Esophagus squamous epithelium (tissue), 5 donors: ENCODE data around the gene PPP2R2C. TPM values are rescaled to one million over a fixed set of nuclear protein-coding genes. Genes with fewer than 3 reads are reported as not detected.

Experiments
- DNase-seq: peaks from one replicate; lab custom pipeline; 2025; lab: John Stamatoyannopoulos, UW
- H3K27ac ChIP-seq, 4 donors: fragments of 200-600 bp; sonication (generic); one replicate each; pipeline ENCODE4 v1.5.1; 2016 to 2019; ENCODE audit warnings: mild to moderate bottlenecking in 1 of 4
- H3K27me3 ChIP-seq, 4 donors: fragments of 200-600 bp; sonication (generic); 1 replicate in 3 of 4; 2 replicates in 1 of 4; pipeline versions ENCODE4 v1.5.1 to v1.6.0; 2017 to 2021; ENCODE audit warnings: antibody characterized with exemption in 1 of 4
- H3K36me3 ChIP-seq, 3 donors: fragments of 200-600 bp; sonication (generic); one replicate each; pipeline ENCODE4 v1.5.1; 2016 to 2019
- H3K4me1 ChIP-seq, 3 donors: fragments of 200-600 bp; sonication (generic); one replicate each; pipeline ENCODE4 v1.5.1; 2017 to 2019
- H3K4me3 ChIP-seq, 4 donors: fragments of 200-600 bp; sonication (generic); 1 replicate in 3 of 4; 2 replicates in 1 of 4; pipeline ENCODE4 v1.5.1; 2016 to 2019; ENCODE audit warnings: mild to moderate bottlenecking in 2 of 4, moderate library complexity in 1 of 4
- H3K9me3 ChIP-seq, 3 donors: fragments of 200-600 bp; sonication (generic); one replicate each; pipeline ENCODE4 v1.5.1; 2016 to 2019
- POLR2A ChIP-seq, 4 donors: fragments of 450-650 bp; IDR thresholded peaks; one replicate each; pipeline ENCODE4 v1.6.1; 2017; ENCODE audit warnings: antibody characterized with exemption in 4 of 4, mild to moderate bottlenecking in 4 of 4, moderate library complexity in 3 of 4
- WGBS, 2 donors: methylation state at CpG; one replicate each; pipeline ENCODE4 v1.1.5; 2018; 5-methylcytosine and 5-hydroxymethylcytosine counted together
- intact Hi-C: fragments of 100-400 bp; cut with DNase I; formaldehyde crosslinking; loops from one replicate; pipeline ENCODE4 v1.15.0; 2022
- total RNA-seq, 4 donors: library from RNA; depleted of rRNA; stranded (reverse); fragments of >200 nt; gene quantifications; one replicate each; pipeline ENCODE4 v1.1.0, GENCODE V29; 2016
- TF ChIP-seq, protein P1 (sequence below), 6 experiments: fragments of 450-650 bp in 4 of 6; fragments of 200-600 bp in 2 of 6; sonication (generic) in 2 of 6; IDR thresholded peaks; one replicate each; pipeline ENCODE4 v1.5.1; 2016 to 2019; ENCODE audit warnings: antibody characterized with exemption in 6 of 6, mild to moderate bottlenecking in 4 of 6, moderate library complexity in 4 of 6
- donor health status: DM: yes; HTN: yes; CAD: no.

Gene PPP2R2C
- total RNA-seq, 4 donors from 2014 or later, result 26.9 to 76.3 (median 53.7) TPM

DNA sequence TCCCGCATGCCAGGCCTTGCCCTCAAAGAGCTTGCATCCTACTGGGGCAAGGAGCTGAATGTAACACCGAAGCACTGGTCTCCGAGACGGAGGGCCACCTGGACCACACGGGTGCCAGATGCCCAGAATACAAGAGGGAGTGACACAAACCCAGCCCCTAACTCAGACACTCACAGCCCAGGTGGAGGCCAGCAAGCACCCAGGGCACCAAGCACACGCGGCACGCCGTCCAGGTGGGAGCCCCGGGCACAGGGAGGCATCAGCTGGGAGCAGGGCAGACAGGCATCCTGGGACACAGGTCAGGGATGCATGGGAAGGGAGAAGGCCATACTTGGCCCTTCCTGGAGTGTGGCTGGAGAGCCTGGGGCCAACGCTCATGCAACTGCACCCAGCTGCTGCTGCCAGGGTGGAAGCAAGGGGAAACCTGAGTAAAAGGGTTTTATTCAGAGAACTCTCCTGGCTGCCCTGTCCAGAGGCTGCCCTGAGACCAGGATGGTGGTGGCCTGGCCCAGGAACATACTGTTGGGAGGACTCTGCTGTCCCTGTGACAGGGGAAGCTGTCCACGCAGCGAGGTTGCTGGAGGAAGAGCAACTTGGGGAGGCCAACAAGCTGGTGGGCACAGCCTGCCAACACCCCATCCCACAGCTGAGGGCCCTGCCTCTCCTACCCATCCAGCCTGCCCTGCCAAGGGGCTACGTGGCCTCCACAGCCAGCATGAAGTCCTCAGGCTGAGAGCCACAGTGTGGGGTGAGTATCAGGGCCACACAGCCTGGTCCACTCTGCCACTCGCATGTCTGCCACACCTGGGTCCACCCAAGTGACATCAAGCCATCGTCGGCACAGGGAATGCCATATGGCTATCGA, 22.2 kb upstream of the PPP2R2C start:
- peaks cover 0 to 27% (median 8%) of the 10 kb centered on the region in 3 donors for H3K4me1 ChIP-seq
- H3K4me3 ChIP-seq, result no peak overlapping the region
- no peaks in the 10 kb centered on the region for H3K9me3 ChIP-seq
- no peak for DNase-seq
- H3K27me3 ChIP-seq, result peaks cover 0 to 56% (median 0%) of the 10 kb centered on the region in 4 donors
- no peaks in the 10 kb centered on the region for H3K36me3 ChIP-seq
- TF ChIP-seq POLR2A (IDR thresholded peaks at IDR 0.05), result no peak
- TF ChIP-seq, protein P1, sequence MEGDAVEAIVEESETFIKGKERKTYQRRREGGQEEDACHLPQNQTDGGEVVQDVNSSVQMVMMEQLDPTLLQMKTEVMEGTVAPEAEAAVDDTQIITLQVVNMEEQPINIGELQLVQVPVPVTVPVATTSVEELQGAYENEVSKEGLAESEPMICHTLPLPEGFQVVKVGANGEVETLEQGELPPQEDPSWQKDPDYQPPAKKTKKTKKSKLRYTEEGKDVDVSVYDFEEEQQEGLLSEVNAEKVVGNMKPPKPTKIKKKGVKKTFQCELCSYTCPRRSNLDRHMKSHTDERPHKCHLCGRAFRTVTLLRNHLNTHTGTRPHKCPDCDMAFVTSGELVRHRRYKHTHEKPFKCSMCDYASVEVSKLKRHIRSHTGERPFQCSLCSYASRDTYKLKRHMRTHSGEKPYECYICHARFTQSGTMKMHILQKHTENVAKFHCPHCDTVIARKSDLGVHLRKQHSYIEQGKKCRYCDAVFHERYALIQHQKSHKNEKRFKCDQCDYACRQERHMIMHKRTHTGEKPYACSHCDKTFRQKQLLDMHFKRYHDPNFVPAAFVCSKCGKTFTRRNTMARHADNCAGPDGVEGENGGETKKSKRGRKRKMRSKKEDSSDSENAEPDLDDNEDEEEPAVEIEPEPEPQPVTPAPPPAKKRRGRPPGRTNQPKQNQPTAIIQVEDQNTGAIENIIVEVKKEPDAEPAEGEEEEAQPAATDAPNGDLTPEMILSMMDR (IDR thresholded peaks at IDR 0.05), result no peak
- intact Hi-C loops, result no loop called here
- WGBS, 2 donors, result 80% methylated on average over 1 of the region's 18 CpGs; no CpG with 5 or more reads in 1 of the 2 donors
- H3K27ac ChIP-seq, result peak overlapping the region; percentile 13 to 78 (median 47)

DNA sequence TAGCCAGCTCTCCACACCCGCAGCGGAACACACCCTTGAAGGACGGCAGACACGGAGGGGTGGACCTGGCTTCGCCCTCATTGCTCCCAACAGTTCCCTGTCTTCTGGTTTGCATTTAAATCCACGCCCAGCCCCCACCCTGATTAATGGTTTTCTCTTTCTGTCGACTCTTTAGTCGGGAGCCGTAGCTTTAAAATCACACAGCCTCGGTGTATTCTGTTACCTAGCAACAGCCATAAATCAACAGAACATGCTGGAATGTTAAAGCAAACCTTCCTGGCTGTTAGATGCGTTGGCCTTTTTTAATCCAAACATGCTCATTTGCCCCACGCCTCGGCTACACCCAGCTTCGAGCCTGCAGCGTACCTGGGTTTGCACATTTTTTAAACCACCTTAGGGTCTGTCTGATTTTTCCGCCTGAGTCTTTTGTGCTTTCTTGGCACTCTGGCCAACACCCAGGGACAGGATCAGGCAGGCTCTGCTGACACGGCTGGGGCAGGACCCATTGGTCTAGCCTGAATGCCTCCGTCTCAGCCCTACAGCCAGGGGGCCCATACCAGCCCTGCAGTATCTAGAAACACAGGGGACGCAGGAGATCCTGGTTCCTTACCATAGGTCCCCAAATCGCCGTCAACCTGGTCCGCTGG, 21.4 kb upstream of the PPP2R2C start:
- no peak for TF ChIP-seq POLR2A (IDR thresholded peaks at IDR 0.05)
- TF ChIP-seq, protein P1 (IDR thresholded peaks at IDR 0.05), result peak in 4 of 6 experiments; percentile 11 to 51 (median 23)
- 14 to 20% methylated on average over 20 to 21 of the region's 22 CpGs for WGBS, 2 donors
- H3K27ac ChIP-seq, result peak overlapping the region; percentile 13 to 78 (median 47)
- H3K36me3 ChIP-seq, result no peaks in the 10 kb centered on the region
- no peaks in the 10 kb centered on the region for H3K9me3 ChIP-seq
- DNase-seq, result no peak
- peaks cover 0 to 56% (median 0%) of the 10 kb centered on the region in 4 donors for H3K27me3 ChIP-seq
- intact Hi-C loops, result no loop called here
- peaks cover 0 to 27% (median 8%) of the 10 kb centered on the region in 3 donors for H3K4me1 ChIP-seq
- H3K4me3 ChIP-seq, result peak overlapping the region; percentile 2 to 52 (median 18)

DNA sequence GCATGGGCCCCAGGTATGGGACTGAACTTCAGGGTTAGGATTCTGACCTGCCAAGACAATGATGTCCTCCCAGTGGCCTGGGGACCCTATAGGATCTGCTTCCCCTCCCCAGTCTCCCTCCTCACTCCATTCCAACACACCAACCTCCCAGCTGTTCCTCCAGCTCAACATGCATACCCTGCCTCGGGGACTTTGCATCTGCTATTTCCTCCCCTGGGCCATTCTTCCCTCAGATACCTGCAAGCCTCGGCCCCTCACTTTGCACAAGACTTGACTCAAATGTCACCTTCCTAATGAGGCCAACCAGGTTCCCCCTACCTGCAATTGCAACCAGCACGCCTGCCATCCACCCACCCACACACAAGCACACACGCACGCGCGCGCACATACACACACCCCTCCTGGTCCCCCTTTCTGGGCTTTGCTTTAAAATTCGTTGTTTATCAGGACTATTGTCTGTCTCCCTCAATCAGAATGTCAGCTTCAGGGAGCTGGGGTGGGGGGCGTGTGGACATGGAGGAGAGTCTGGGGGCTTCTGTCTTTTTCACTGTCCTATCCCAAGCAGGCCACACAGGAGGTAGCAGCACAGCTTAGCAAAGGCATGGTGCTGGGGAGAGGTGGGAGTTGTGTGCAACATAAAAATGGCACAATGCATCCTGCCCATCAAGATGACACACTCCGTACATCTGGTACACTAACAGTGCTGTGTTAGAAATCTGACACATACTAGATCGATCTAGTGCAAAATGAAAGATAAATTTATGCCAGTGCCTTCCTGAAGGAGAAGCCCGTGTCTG, 20.6 kb upstream of the PPP2R2C start:
- peaks cover 0 to 49% (median 0%) of the 10 kb centered on the region in 4 donors for H3K27me3 ChIP-seq
- TF ChIP-seq POLR2A (IDR thresholded peaks at IDR 0.05), result no peak
- TF ChIP-seq, protein P1 (IDR thresholded peaks at IDR 0.05), result no peak
- H3K9me3 ChIP-seq, result peaks cover 0 to 1% (median 0%) of the 10 kb centered on the region in 3 donors
- DNase-seq, result no peak
- H3K4me1 ChIP-seq, result peaks cover 0 to 27% (median 8%) of the 10 kb centered on the region in 3 donors
- H3K27ac ChIP-seq, result peak overlapping the region; percentile 7 to 78 (median 47)
- peak overlapping the region; percentile 2 to 52 (median 18) for H3K4me3 ChIP-seq
- 41% methylated on average over 12 of the region's 13 CpGs for WGBS, 2 donors
- H3K36me3 ChIP-seq, result no peaks in the 10 kb centered on the region
- intact Hi-C loops, result no loop called here

DNA sequence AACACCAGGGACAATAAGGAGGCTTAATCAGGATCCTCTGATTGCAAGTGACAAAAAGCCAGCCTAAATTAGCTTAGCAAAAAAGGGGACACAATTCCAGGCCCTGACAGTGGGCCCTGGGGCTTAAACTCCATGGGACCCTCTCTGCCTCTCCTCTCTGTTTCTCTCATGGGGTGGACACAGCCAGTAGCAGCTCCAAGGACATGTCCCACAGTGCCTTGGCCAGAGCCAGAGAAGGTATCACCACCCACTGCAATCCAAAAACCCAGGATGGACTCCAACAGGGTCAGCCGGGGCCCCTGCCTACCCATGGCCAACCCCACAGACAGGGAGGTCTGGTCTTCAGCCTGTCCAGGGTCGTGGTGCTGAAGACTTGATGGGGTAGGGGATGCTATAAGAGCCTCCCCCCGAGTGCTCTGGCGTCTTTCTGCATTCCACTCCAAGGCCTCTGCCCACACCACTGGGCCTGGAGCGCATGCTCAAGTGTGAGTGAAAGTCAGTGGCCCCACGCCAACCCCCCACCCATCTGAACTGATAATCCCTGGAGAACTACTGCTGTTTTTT, 19.7 kb upstream of the PPP2R2C start:
- H3K9me3 ChIP-seq, result peaks cover 0 to 11% (median 8%) of the 10 kb centered on the region in 3 donors
- 89 to 100% methylated on average over 3 to 5 of the region's 6 CpGs for WGBS, 2 donors
- no peak for TF ChIP-seq POLR2A (IDR thresholded peaks at IDR 0.05)
- TF ChIP-seq, protein P1 (IDR thresholded peaks at IDR 0.05), result no peak
- H3K27me3 ChIP-seq, result peaks cover 0 to 49% (median 0%) of the 10 kb centered on the region in 4 donors
- H3K4me1 ChIP-seq, result peaks cover 0 to 27% (median 8%) of the 10 kb centered on the region in 3 donors
- intact Hi-C loops, result no loop called here
- H3K36me3 ChIP-seq, result no peaks in the 10 kb centered on the region
- no peak overlapping the region for H3K4me3 ChIP-seq
- DNase-seq, result no peak
- no peak overlapping the region for H3K27ac ChIP-seq
